Measurements from ENCODE around the gene NDE1.

- TF ChIP-seq POLR2AphosphoS5 (IDR thresholded peaks at IDR 0.05; ENCODE audit: low read depth, low read length) (no peak), POLR2A (IDR thresholded peaks at IDR 0.05; ENCODE audit: low read depth, low read length) (no peak)
Observed at GRCh38 chr16:15601212-15601879, 48.7 kb upstream of the NDE1 start.

Measured in GM12892 (cell line).